Stomach (tissue), 9 donors: ENCODE results near the gene AQP2. TPM values are rescaled to one million over a fixed set of nuclear protein-coding genes. Genes with fewer than 3 reads are reported as not detected.
A peak's percentile ranks its signal among the peaks of the same experiment; 100 is the strongest.

Experiments used
- DNase-seq, 2 donors: peaks; one replicate each; pipeline versions ENCODE4 v3.0.0 to v3.0.0-alpha.2; 2013 to 2019
- H3K27ac ChIP-seq, 5 donors: fragments of 200-600 bp in 4 of 5; sonication (generic) in 4 of 5; one replicate each; pipeline ENCODE4 v1.5.1; 2013 to 2019; ENCODE audit warnings: mild to moderate bottlenecking in 1 of 5, moderate library complexity in 1 of 5
- H3K27me3 ChIP-seq, 3 donors: fragments of 200-600 bp; sonication (generic); one replicate each; pipeline ENCODE4 v1.5.1; 2017 to 2019; ENCODE audit warnings: mixed run types in 1 of 3
- H3K36me3 ChIP-seq, 4 donors: fragments of 200-600 bp; sonication (generic); 1 replicate in 3 of 4; 2 replicates in 1 of 4; pipeline ENCODE4 v1.5.1; 2016 to 2019
- H3K4me1 ChIP-seq, 4 donors: fragments of 200-600 bp; sonication (generic); one replicate each; pipeline ENCODE4 v1.5.1; 2016 to 2019
- H3K4me3 ChIP-seq, 4 donors: fragments of 200-600 bp; sonication (generic) in 3 of 4; one replicate each; pipeline ENCODE4 v1.5.1; 2016 to 2019; ENCODE audit warnings: mild to moderate bottlenecking in 1 of 4
- H3K9me3 ChIP-seq, 4 donors: fragments of 200-600 bp; sonication (generic); one replicate each; pipeline ENCODE4 v1.5.1; 2016 to 2019
- EP300 ChIP-seq: sonication (generic); formaldehyde crosslinking; IDR thresholded peaks from one replicate; pipeline ENCODE4 v1.6.1; 2017; ENCODE audit warnings: antibody characterized with exemption
- POLR2A ChIP-seq, 4 donors: fragments of 450-650 bp; IDR thresholded peaks; one replicate each; pipeline ENCODE4 v1.6.1; 2016; ENCODE audit warnings: antibody characterized with exemption in 4 of 4, control low read depth in 2 of 4, mild to moderate bottlenecking in 1 of 4, moderate library complexity in 1 of 4
- POLR2AphosphoS5 ChIP-seq, 3 donors: sonication (generic); formaldehyde crosslinking; IDR thresholded peaks; one replicate each; pipeline ENCODE4 v1.6.1; 2016; ENCODE audit warnings: antibody characterized with exemption in 3 of 3
- WGBS, 5 donors: extraction: QIAGEN DNeasy Blood & Tissue Kit in 3 of 5; methylation state at CpG; one replicate each; pipeline versions ENCODE4 v1.1.5 to v1.1.7; 2013 to 2018; 5-methylcytosine and 5-hydroxymethylcytosine counted together
- intact Hi-C: fragments of 100-400 bp; cut with DNase I; formaldehyde crosslinking; loops from one replicate; pipeline ENCODE4 v1.15.1; 2023; ENCODE audit warnings: low total_unique reads
- polyA plus RNA-seq, 3 donors: library from polyadenylated mRNA; stranded (reverse); fragments of 200-250 nt; gene quantifications; one replicate each; pipeline ENCODE4 v1.2.3, GENCODE V29; 2013
- total RNA-seq, 5 donors: library from RNA; depleted of rRNA; stranded (reverse); fragments of >200 nt; gene quantifications; one replicate each; pipeline versions ENCODE4 v1.1.0 to v1.2.3, GENCODE V29; 2014 to 2016
- TF ChIP-seq, protein P1 (sequence below), 7 experiments: fragments of 450-650 bp in 4 of 7; fragments of 200-600 bp in 3 of 7; sonication (generic) in 3 of 7; IDR thresholded peaks; one replicate each; pipeline ENCODE4 v1.5.1; 2016 to 2019; ENCODE audit warnings: antibody characterized with exemption in 7 of 7, control low read depth in 2 of 7, mild to moderate bottlenecking in 1 of 7
- donor health status: healthy with polysubstance abuse.
- donor health status: Bipolar disorder and iron deficiency.
- donor health status: healthy.

The AQP2 gene
- total and polyA plus RNA-seq, 8 donors: 0.92 TPM; not detected in 7

DNA sequence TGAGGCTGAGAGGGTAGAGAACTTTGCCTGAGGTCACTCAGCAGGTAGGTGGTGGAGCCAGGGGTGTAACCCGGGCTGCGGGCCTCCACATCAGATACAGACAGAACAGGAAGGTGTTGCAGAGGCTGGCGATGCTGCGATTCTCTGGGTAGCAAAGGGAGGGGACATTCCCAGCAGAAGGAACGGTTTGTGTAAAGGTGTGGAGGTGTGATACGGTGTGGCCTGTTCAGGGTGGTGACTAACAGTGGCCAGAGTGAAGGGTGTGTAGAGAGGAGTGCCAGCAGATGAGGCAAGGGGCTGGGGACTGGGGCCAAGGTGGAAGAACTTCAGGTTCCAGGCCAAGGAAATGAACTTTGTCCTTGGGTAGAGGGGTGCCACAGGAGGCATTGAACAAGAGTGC lies 28.6 kb upstream of the AQP2 start:
- H3K9me3 ChIP-seq: no peaks in the 10 kb centered on the region
- H3K4me1 ChIP-seq: peaks cover 0 to 17% (median 8%) of the 10 kb centered on the region in 4 donors
- H3K36me3 ChIP-seq: no peaks in the 10 kb centered on the region
- peaks cover 0 to 10% (median 0%) of the 10 kb centered on the region in 3 donors for H3K27me3 ChIP-seq
- WGBS, 5 donors: 53 to 64% (median 61%) methylated on average over 6 of the region's 6 CpGs
- no peak overlapping the region for H3K4me3 ChIP-seq
- no peak for DNase-seq
- TF ChIP-seq POLR2A (IDR thresholded peaks at IDR 0.05): no peak
- TF ChIP-seq, protein P1, sequence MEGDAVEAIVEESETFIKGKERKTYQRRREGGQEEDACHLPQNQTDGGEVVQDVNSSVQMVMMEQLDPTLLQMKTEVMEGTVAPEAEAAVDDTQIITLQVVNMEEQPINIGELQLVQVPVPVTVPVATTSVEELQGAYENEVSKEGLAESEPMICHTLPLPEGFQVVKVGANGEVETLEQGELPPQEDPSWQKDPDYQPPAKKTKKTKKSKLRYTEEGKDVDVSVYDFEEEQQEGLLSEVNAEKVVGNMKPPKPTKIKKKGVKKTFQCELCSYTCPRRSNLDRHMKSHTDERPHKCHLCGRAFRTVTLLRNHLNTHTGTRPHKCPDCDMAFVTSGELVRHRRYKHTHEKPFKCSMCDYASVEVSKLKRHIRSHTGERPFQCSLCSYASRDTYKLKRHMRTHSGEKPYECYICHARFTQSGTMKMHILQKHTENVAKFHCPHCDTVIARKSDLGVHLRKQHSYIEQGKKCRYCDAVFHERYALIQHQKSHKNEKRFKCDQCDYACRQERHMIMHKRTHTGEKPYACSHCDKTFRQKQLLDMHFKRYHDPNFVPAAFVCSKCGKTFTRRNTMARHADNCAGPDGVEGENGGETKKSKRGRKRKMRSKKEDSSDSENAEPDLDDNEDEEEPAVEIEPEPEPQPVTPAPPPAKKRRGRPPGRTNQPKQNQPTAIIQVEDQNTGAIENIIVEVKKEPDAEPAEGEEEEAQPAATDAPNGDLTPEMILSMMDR (IDR thresholded peaks at IDR 0.05): no peak
- intact Hi-C loops: no loop called here
- no peak overlapping the region for H3K27ac ChIP-seq

GRCh38 chr12:49922349-49923034 lies 28.0 kb upstream of the AQP2 start:
- Histone ChIP-seq H3K36me3 (no peaks in the 10 kb centered on the region), H3K27me3 (peaks cover 0 to 6% (median 0%) of the 10 kb centered on the region in 3 donors), H3K4me1 (peaks cover 0 to 17% (median 8%) of the 10 kb centered on the region in 4 donors), H3K9me3 (no peaks in the 10 kb centered on the region), H3K27ac (no peak overlapping the region), H3K4me3 (no peak overlapping the region)
- intact Hi-C loops: no loop called here
- TF ChIP-seq, protein P1 (IDR thresholded peaks at IDR 0.05): no peak
- TF ChIP-seq POLR2AphosphoS5 (IDR thresholded peaks at IDR 0.05): no peak
- 60 to 77% (median 71%) methylated on average over 10 to 12 of the region's 12 CpGs for WGBS, 5 donors
- no peak for DNase-seq

DNA sequence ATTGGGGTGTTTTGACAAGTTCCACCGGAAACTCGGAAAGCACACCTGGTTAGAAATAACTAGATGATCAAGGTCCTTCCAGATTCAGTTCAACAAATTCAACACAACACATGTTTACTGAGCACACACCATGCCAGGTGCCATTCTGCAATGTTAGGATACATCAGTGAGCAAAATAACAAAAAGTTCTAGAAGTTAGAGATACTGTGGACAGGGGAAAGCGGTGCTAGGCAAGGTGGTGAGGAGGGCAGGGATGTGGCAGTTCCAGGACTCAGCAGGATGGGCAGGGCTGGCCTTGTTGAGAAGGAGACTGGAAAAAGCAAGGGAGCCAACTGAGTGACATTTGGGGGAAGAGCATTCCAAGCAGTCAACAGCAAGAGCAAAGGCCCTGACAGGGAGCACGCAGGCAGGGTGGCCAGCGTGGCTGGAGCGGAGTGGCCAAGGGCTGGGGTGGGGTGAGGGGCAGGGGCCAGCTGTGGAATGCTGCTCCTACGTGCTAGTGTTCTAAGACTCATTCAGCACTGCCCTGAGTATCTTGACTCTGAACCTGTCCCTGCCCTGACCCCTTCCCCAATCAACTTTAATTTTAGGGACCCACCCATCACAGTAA lies 27.4 kb upstream of the AQP2 start:
- Histone ChIP-seq H3K36me3 (no peaks in the 10 kb centered on the region), H3K4me3 (no peak overlapping the region), H3K27me3 (no peaks in the 10 kb centered on the region), H3K27ac (peak overlapping the region in 1 of 5 donors; percentile 6), H3K4me1 (peaks cover 0 to 17% (median 8%) of the 10 kb centered on the region in 4 donors), H3K9me3 (no peaks in the 10 kb centered on the region)
- intact Hi-C loops: no loop called here
- TF ChIP-seq POLR2AphosphoS5 (IDR thresholded peaks at IDR 0.05) (no peak), EP300 (no peak), POLR2A (IDR thresholded peaks at IDR 0.05) (no peak)
- TF ChIP-seq, protein P1 (IDR thresholded peaks at IDR 0.05): no peak
- DNase-seq: no peak
- WGBS, 5 donors: 77 to 86% (median 79%) methylated on average over 7 of the region's 7 CpGs

DNA sequence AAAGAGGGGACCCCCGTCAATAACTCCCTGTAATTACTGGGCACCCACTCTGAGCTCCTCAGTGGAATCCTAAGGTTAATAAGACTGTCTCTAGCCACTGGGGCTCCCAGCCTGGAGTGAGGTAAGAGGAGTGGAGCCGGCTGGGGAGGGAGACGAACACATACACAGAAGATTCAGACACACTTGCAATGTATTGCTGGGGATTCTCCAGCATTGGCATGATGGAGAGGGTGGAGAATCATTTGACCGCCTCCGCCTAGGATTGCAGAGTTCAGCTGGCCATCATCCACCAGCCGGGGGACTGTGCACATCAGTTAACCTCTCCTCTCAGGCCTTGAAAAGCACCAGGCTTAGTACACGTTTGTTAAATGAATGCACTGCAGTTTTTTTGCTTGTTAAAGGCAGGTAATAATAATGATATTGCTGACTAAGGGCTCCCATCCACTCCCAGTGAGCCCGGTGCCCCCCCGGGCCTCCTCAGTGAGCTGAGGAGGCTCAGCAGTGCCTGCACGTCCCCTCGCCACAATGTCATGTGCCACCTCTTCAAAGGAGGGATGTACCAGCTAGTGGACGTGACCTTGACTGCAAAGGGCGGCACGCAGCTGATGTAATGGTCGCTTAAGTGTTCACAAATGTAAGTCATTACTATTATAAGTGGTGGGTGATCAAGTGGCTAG lies 26.5 kb upstream of the AQP2 start:
- Histone ChIP-seq H3K36me3 (no peaks in the 10 kb centered on the region), H3K9me3 (no peaks in the 10 kb centered on the region), H3K27me3 (no peaks in the 10 kb centered on the region), H3K4me3 (no peak overlapping the region), H3K4me1 (peaks cover 0 to 17% (median 8%) of the 10 kb centered on the region in 4 donors), H3K27ac (no peak overlapping the region)
- 90 to 93% (median 92%) methylated on average over 14 to 15 of the region's 15 CpGs for WGBS, 5 donors
- no peak for DNase-seq
- intact Hi-C loops: no loop called here
- TF ChIP-seq, protein P1 (IDR thresholded peaks at IDR 0.05): no peak
- TF ChIP-seq POLR2AphosphoS5 (IDR thresholded peaks at IDR 0.05) (no peak), POLR2A (IDR thresholded peaks at IDR 0.05) (no peak), EP300 (no peak)
